ENCODE measurements around the gene STX8.

DNA sequence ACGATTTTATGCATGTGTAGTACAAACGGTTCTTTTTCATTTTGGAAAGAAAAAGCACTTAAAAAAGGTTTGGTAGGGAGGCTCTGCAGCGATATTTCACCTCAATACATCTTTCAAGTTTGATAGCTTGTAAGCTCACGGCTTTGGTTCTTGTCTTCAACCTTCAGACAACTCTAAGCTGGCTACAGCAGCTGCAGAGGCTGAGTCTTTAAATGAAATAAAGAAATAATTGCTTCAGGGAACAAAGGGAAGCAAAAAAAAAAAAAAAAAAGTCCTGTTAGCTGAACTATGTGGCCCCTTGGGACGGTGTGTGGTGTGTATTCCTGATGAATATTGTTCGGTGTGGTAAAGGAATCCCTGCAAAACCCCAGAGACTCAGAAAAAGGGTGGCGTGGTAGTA, 289.2 kb downstream of the STX8 start:
- TF ChIP-seq GATA2 (IDR thresholded peaks at IDR 0.05; ENCODE audit: low read depth, low read length) (no peak), GATA3 (IDR thresholded peaks at IDR 0.05; ENCODE audit: low read depth, low read length) (no peak)

Measured in SH-SY5Y (cell line).